Fibroblast of lung (primary cell): ENCODE data around the gene MEFV. TPM values are rescaled to one million over a fixed set of nuclear protein-coding genes. Genes with fewer than 3 reads are reported as not detected.

Experiments
- DNase-seq, 2 donors: peaks; one replicate each; pipeline versions ENCODE4 v3.0.0 to v3.0.0-alpha.2; 2010; ENCODE audit warnings: low read depth in 2 of 2
- H2AFZ ChIP-seq: 2 replicates; pipeline ENCODE4 v1.5.1; 2012; ENCODE audit warnings: low read length, control low read depth, inconsistent platforms
- H3K27ac ChIP-seq: 2 replicates; pipeline ENCODE4 v1.5.1; 2011; ENCODE audit warnings: low read length, control low read depth; ENCODE audit not compliant: insufficient read depth
- H3K27me3 ChIP-seq: 2 replicates; pipeline ENCODE4 v1.5.1; 2011; ENCODE audit warnings: mild to moderate bottlenecking, low read length; ENCODE audit not compliant: control insufficient read depth, insufficient read depth
- H3K36me3 ChIP-seq: 2 replicates; pipeline ENCODE4 v1.5.1; 2011; ENCODE audit warnings: low read length; ENCODE audit not compliant: control insufficient read depth, insufficient read depth
- H3K4me1 ChIP-seq: 2 replicates; pipeline ENCODE4 v1.5.1; 2011; ENCODE audit warnings: low read length; ENCODE audit not compliant: control insufficient read depth, insufficient read depth; ENCODE audit errors: extremely low read depth
- H3K4me2 ChIP-seq: 2 replicates; pipeline ENCODE4 v1.5.1; 2011; ENCODE audit warnings: low read length, control low read depth; ENCODE audit not compliant: insufficient read depth; ENCODE audit errors: extremely low read depth
- H3K4me3 ChIP-seq, 4 experiments: fragments of 200-600 bp in 1 of 4; sonication (generic) in 1 of 4; replicated peaks in 1 of 4; 2 replicates each; pipeline ENCODE4 v1.5.1; 2011 to 2016; ENCODE audit warnings: low read length in 4 of 4, low read depth in 3 of 4, mild to moderate bottlenecking in 3 of 4, control low read depth in 2 of 4, inconsistent platforms in 1 of 4, mixed read lengths in 1 of 4; ENCODE audit not compliant: insufficient read depth in 1 of 4; ENCODE audit errors: control extremely low read depth in 1 of 4
- H3K79me2 ChIP-seq: 2 replicates; pipeline ENCODE4 v1.5.1; 2012; ENCODE audit warnings: mild to moderate bottlenecking, low read length, inconsistent platforms; ENCODE audit not compliant: control insufficient read depth, insufficient read depth
- H3K9ac ChIP-seq: 2 replicates; pipeline ENCODE4 v1.5.1; 2011; ENCODE audit warnings: mild to moderate bottlenecking, low read length, control low read depth; ENCODE audit not compliant: insufficient read depth
- H3K9me3 ChIP-seq: 2 replicates; pipeline ENCODE4 v1.5.1; 2012; ENCODE audit warnings: low read depth, low read length; ENCODE audit not compliant: control insufficient read depth, insufficient read depth
- H4K20me1 ChIP-seq: 2 replicates; pipeline ENCODE4 v1.5.1; 2011; ENCODE audit warnings: low read length; ENCODE audit not compliant: control insufficient read depth, insufficient read depth; ENCODE audit errors: extremely low read depth
- CTCF ChIP-seq, 2 donors: IDR thresholded peaks in 1 of 2; conservative IDR thresholded peaks in 1 of 2; 1 replicate in 1 of 2; 2 replicates in 1 of 2; pipeline ENCODE4 v1.5.1; 2011 to 2012; ENCODE audit warnings: low read length in 2 of 2, control low read depth in 1 of 2, inconsistent platforms in 1 of 2, low read depth in 1 of 2, mild to moderate bottlenecking in 1 of 2
- EZH2 ChIP-seq: IDR thresholded peaks from 2 replicates; pipeline ENCODE4 v1.5.1; 2012; ENCODE audit warnings: low read length, control low read depth, mild to moderate bottlenecking; ENCODE audit errors: missing control alignments
- polyA plus RNA-seq, 2 donors: library from polyadenylated mRNA; depleted of rRNA in 1 of 2; stranded (reverse) in 1 of 2; unstranded in 1 of 2; fragments of >200 nt; gene quantifications; 2 replicates each; pipeline ENCODE4 v1.2.1, GENCODE V29; 2011 to 2012; ENCODE audit warnings: missing spikeins in 1 of 2
- total RNA-seq: library from RNA; depleted of rRNA; stranded (reverse); fragments of >200 nt; gene quantifications from 2 replicates; pipeline ENCODE4 v1.2.1, GENCODE V29; 2014

MEFV gene
- total and polyA plus RNA-seq, 2 donors (not counting 1 experiment from before 2014, with no cell fraction given) = 0.17 TPM; not detected in 1

GRCh38 chr16:3249020-3249419 is 7.4 kb downstream of the MEFV start:
- DNase-seq = no peak
- H3K4me2 ChIP-seq = no peak overlapping the region
- H3K4me3 ChIP-seq = no peak overlapping the region
- no peak overlapping the region for H2AFZ ChIP-seq
- no peak overlapping the region for H3K27ac ChIP-seq
- TF ChIP-seq EZH2 = no peak
- no peak for TF ChIP-seq CTCF (conservative IDR thresholded peaks at IDR 0.05 in 1 of 2, IDR thresholded peaks at IDR 0.05 in 1 of 2; ENCODE audit: low read depth in 1 of 2, low read length in 2 of 2)
- H3K9me3 ChIP-seq = no peaks in the 10 kb centered on the region
- H3K27me3 ChIP-seq = peaks cover 4% of the 10 kb centered on the region
- no peaks in the 10 kb centered on the region for H4K20me1 ChIP-seq
- no peaks in the 10 kb centered on the region for H3K4me1 ChIP-seq
- H3K36me3 ChIP-seq = no peaks in the 10 kb centered on the region
- H3K9ac ChIP-seq = no peak overlapping the region
- no peaks in the 10 kb centered on the region for H3K79me2 ChIP-seq

GRCh38 chr16:3248596-3248995 is 7.8 kb downstream of the MEFV start:
- Histone ChIP-seq H3K27ac (no peak overlapping the region), H3K27me3 (peaks cover 4% of the 10 kb centered on the region), H3K4me2 (no peak overlapping the region), H3K4me1 (no peaks in the 10 kb centered on the region), H3K4me3 (no peak overlapping the region), H3K9ac (no peak overlapping the region), H4K20me1 (no peaks in the 10 kb centered on the region), H3K79me2 (no peaks in the 10 kb centered on the region), H2AFZ (no peak overlapping the region), H3K36me3 (no peaks in the 10 kb centered on the region), H3K9me3 (no peaks in the 10 kb centered on the region)
- TF ChIP-seq CTCF (conservative IDR thresholded peaks at IDR 0.05 in 1 of 2, IDR thresholded peaks at IDR 0.05 in 1 of 2; ENCODE audit: low read depth in 1 of 2, low read length in 2 of 2) = no peak
- TF ChIP-seq EZH2 = no peak
- no peak for DNase-seq

GRCh38 chr16:3246876-3247275 is 9.6 kb downstream of the MEFV start:
- Histone ChIP-seq H3K36me3 (no peaks in the 10 kb centered on the region), H3K4me2 (no peak overlapping the region), H3K9ac (no peak overlapping the region), H3K79me2 (no peaks in the 10 kb centered on the region), H3K27ac (no peak overlapping the region), H3K4me3 (no peak overlapping the region), H3K4me1 (no peaks in the 10 kb centered on the region), H3K27me3 (peaks cover 4% of the 10 kb centered on the region), H3K9me3 (no peaks in the 10 kb centered on the region), H4K20me1 (no peaks in the 10 kb centered on the region), H2AFZ (no peak overlapping the region)
- DNase-seq = no peak
- no peak for TF ChIP-seq CTCF (conservative IDR thresholded peaks at IDR 0.05 in 1 of 2, IDR thresholded peaks at IDR 0.05 in 1 of 2; ENCODE audit: low read depth in 1 of 2, low read length in 2 of 2)
- TF ChIP-seq EZH2 = no peak
